NCI-H82 (cell line): ENCODE measurements around the gene AOX1.
"Not testable (repeated sequence)": the region's sequence is repeated elsewhere in the genome, so short reads cannot be mapped to it uniquely, and the experiment has no call there.

Source experiments
- DNase-seq: peaks from one replicate; lab custom pipeline; 2025; lab: John Stamatoyannopoulos, UW

Gene AOX1

DNA sequence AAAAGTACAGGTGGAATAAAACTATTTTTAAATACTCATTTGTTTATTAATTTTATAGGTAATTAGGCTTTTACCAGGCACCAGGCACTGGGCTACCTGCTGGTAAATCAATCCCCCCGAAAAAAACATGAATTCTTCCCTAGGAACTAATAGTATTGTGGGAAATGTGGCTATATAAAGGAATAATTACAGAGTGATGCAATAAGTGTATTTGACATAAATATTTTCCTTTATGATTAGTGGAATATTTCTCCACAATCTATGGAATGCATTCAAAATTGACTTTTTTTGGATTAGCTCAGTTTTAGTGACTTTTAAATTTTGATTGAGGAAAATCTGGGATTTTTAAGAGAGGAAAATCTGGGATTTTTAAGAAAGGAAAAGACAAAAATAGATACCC lies 116.2 kb downstream of the AOX1 start:
- no peak for DNase-seq

- no peak for DNase-seq
These were observed 116.9 kb downstream of the AOX1 start for GRCh38 chr2:200702646-200703118.

- peak; percentile 85 for DNase-seq
These were observed 117.5 kb downstream of the AOX1 start for GRCh38 chr2:200703127-200703925.

DNA sequence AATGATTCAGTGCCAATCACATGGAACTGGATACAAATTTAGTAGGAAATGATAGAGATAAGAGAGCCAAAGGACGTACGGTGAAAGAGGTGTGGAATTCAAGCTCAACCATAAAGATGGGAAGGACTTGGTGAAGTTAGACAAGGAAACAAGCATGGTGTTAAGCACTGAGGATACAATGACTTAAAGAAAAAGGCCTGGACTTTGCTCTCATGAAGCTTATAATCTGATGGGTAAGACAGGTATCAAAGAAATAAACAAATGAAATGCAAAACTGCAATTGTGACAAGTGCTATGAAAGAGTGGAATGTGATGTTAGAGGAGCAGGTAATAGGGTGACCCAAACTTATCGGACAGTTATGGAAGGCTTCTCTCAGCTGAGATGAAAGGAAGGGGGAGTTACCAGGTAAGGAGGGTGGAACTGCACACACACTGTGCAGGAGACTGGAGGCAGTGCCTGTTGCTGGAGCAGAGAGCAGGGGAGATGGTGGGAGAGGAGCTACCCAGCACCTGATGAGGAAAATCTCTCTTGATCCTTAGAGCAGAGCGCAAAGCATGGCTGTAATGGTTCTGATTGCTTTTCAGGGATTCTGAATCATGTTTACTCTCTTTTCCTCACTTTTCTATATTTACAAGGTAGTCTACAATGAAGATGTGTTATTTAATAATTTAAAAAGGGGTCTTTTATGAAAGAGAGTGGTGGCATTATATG lies 118.3 kb downstream of the AOX1 start:
- DNase-seq, result no peak

DNA sequence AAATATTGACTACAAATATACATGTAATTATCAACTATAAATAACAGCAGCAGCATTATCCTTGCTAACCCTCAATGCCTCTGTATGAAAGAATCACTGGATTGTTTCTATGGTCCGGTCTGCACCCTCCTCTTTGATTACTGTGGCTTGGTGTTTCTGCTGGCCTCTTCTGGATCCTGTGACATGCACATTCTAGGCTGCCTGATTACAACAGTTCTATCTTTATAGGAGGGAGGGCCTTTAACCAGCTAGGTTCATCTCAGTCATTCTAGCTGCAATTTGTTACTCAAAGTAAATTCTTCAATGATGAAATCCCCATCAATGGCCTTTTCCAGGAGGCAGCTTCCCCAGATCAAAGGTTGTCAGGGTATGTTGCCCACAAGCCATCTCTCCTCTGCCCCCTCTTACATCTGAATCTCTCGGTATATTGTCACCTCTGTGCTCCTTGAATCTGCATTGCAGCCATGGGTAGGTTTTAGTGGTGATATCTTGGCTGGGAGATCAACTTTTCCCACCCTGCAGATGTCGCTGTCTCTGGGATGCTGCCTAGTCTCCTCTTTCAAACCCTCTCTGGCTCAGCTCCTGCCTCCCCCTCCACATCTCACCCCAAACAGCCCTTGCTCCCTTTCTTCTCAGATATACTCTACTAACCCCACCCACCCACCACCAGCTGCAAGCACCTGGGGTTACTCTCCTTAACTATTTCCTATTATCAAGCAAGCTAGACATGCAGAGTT lies 119.7 kb downstream of the AOX1 start:
- peak; percentile 56 for DNase-seq

GRCh38 chr2:200708943-200709342 lies 123.1 kb downstream of the AOX1 start:
- DNase-seq, result no peak

DNA sequence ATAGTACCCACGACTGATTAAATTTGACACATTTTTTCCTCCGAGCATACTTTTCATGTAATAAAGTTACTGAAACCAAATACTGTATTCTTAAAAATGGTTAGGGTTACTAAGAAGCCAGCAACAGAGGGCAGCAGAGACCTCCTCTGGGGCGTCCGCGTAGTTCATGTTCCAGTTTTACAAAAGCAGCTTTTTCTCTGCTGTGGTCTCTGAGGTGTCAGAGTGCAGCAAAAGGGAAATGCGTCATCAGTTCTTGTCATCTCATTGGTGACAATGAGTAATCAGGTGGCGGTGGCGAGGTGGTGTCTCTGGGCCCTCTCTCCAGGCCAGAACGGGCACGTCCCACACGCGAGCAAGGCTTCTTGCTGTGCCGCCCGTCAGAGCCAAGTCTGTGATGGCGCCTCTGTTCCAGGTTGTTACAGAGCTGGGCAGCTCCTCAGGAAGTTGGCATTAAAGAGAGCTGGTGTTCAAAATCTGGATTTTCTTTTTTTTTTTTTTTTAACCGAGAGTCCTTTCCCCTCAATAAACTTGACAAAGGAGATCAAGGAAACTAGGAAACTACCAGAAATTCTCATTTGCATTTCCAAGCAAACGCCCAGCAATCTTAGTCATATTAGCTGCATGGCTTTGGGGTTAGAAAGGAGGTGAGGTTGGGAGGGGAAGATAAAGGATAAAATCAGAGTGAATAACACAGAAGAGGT lies 127.3 kb downstream of the AOX1 start:
- peak; percentile 81 for DNase-seq

GRCh38 chr2:200713704-200714064 lies 127.9 kb downstream of the AOX1 start:
- DNase-seq, result no peak

DNA sequence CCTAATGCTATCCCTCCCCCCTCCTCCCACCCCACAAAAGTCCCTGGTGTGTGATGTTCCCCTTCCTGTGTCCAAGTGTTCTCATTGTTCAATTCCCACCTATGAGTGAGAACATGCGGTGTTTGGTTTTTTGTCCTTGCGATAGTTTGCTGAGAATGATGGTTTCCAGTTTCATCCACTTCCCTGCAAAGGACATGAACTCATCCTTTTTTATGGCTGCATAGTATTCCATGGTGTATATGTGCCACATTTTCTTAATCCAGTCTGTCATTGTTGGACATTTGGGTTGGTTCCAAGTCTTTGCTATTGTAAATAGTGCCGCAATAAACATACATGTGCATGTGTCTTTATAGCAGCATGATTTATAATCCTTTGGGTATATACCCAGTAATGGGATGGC lies 129.2 kb downstream of the AOX1 start:
- not testable (repeated sequence) for DNase-seq

DNA sequence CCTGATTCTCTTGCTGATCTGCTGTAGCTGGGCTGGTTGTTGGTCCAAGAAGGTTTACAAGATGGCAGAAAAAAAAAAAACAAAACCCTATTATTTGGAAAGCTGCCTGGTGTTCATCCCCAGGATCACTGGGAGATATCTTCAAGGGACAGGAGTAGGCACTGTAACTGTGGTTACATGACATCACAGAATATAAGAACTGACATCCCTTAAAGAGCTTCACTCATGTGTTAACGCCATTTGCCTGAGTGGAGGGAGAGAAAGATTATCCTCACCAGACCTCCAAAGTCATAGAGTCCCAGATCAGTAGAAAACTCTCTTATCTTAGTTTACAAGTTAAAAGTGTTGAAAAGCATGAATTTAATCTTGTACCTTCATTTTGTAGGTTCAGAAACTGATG lies 130.6 kb downstream of the AOX1 start:
- DNase-seq, result no peak
